Esophagus squamous epithelium (tissue), 4 donors: Measurements from ENCODE around the gene ZMYND8.

Experiments
- CTCF ChIP-seq, 6 experiments: fragments of 450-650 bp in 4 of 6; fragments of 200-600 bp in 2 of 6; sonication (generic) in 2 of 6; IDR thresholded peaks; one replicate each; pipeline ENCODE4 v1.5.1; 2016 to 2019; ENCODE audit warnings: antibody characterized with exemption in 6 of 6, mild to moderate bottlenecking in 4 of 6, moderate library complexity in 4 of 6
- POLR2A ChIP-seq, 4 donors: fragments of 450-650 bp; IDR thresholded peaks; one replicate each; pipeline ENCODE4 v1.6.1; 2017; ENCODE audit warnings: antibody characterized with exemption in 4 of 4, mild to moderate bottlenecking in 4 of 4, moderate library complexity in 3 of 4

DNA sequence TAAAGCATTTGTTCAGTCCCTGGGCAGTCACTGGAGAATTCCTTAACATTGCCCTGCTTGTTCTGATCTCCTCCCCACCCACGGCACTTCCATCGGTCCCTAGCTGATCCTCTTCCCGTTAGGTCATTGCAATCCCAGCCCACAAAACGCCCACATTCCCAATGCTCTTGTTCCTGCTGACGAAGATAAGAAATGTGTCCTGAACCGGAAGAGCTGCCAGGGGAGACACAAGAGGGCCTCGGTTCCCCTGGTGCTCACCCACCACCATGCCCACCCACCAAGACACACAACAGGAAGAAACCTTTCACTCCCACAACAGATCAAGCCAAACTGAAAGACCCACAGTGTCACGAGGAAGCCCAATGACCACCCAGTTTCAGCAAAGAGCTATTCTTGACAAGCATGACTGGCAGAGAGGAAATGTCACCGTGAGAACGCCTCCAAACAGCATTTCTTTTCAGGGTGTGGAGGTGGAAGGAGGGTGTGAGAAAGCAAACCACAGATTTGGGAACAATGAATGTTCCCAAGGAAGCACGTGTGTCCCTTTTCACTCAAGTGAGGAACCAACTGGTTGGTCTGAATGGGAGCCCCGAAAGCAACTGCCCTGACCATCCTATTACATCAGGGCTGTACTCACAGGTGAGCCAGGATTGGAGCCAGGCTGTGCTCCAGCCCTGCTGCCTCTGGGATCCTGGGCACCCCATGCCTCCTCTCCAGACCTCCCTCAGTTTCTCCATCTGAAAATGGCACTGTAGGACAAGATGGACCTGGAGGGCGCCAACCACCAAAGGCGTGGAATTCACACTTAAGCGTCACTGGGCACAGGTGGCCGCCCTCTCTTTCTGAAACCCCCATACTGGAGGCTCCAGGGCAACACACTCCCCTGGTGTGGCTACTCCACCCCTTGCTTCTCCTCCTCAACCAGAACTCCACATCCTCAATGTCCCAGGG, 97.5 kb downstream of the ZMYND8 start:
- TF ChIP-seq CTCF (IDR thresholded peaks at IDR 0.05) (no peak), POLR2A (IDR thresholded peaks at IDR 0.05) (no peak)
